Measurements from ENCODE around the gene HIVEP3.

Gene HIVEP3

DNA sequence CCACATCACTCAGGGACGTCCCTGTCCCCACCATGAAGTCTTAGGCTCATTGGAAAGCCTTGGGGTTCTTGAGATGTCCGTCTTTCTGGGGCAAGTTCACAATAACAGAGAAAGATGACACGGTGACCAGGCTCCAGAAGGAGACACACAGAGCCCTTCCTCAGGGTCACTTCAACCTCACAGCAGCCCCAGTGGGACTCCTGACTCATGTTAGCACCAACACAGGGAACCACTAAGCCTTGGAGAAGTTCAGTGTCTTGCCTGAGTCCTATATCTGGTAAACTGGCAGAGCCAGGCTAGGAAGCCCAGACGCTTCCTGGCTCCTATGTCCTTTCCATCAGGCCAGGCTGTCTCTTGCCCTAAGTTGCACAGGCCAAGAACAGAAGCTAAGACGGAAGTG is 199.1 kb downstream of the HIVEP3 start:
- no peak for ATAC-seq
- no peak for DNase-seq (ENCODE audit: low spot score in 2 of 2)
- Mint-ChIP-seq H3K4me3 (no peak overlapping the region), H3K27ac (no peak overlapping the region), H3K4me1 (peaks cover 55% of the 10 kb centered on the region), H3K36me3 (no peaks in the 10 kb centered on the region), H3K9me3 (no peaks in the 10 kb centered on the region)

GRCh38 chr1:41719128-41719527 is 199.6 kb downstream of the HIVEP3 start:
- DNase-seq (ENCODE audit: low spot score in 2 of 2) = no peak
- no peaks in the 10 kb centered on the region for H3K9me3 Mint-ChIP-seq
- H3K27ac Mint-ChIP-seq = peak overlapping the region; percentile 32
- ATAC-seq = no peak
- H3K36me3 Mint-ChIP-seq = no peaks in the 10 kb centered on the region
- H3K4me3 Mint-ChIP-seq = no peak overlapping the region
- H3K4me1 Mint-ChIP-seq = peaks cover 59% of the 10 kb centered on the region

- no peaks in the 10 kb centered on the region for H3K36me3 Mint-ChIP-seq
- H3K4me3 Mint-ChIP-seq = no peak overlapping the region
- no peak for ATAC-seq
- no peaks in the 10 kb centered on the region for H3K9me3 Mint-ChIP-seq
- DNase-seq (ENCODE audit: low spot score in 2 of 2) = no peak
- peak overlapping the region; percentile 32 for H3K27ac Mint-ChIP-seq
- peaks cover 59% of the 10 kb centered on the region for H3K4me1 Mint-ChIP-seq
Measured at GRCh38 chr1:41718497-41718896, 200.2 kb downstream of the HIVEP3 start.

- peaks cover 47% of the 10 kb centered on the region for H3K4me1 Mint-ChIP-seq
Measured at GRCh38 chr1:41716188-41717130, 202.3 kb downstream of the HIVEP3 start.

DNA sequence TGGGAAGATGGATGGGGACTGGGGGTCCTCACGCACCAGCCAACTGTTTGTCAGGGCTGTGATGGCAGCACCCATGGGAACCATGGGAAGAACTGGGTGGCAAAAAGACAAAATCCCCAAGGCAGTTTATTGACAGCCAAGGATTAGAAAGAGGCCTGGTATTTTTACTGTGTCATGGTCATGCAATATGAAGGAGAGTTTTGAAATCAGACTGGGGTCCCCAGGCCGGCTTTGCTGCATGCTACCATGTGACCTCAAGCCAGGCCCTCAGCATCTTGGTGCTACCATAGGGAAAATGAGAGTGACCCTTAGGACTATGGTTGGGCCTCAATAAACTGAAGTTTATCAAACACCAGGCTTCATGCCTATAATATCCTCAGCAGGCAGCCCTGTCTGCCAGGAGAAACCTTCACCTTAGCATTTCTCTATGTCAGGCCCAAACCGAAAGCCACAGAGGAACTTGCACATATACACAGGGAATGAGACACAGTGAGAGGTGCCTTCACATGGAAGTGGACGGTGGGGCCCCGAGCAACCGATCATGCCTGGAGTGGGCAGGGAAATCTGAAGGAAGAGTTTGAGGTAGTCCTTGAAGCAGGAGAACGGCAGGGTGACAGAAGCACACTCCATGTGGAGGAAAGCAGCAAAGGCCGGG is 203.2 kb downstream of the HIVEP3 start:
- Mint-ChIP-seq H3K4me3 (no peak overlapping the region), H3K27ac (peak overlapping the region; percentile 6), H3K36me3 (no peaks in the 10 kb centered on the region), H3K9me3 (no peaks in the 10 kb centered on the region), H3K4me1 (peaks cover 44% of the 10 kb centered on the region)
- no peak for DNase-seq (ENCODE audit: low spot score in 2 of 2)
- no peak for ATAC-seq

More at GRCh38 chr1:41716188-41717130, 202.3 kb downstream of the HIVEP3 start:
- H3K27ac Mint-ChIP-seq = peak overlapping the region; percentile 6
- H3K9me3 Mint-ChIP-seq = no peaks in the 10 kb centered on the region
- H3K4me3 Mint-ChIP-seq = no peak overlapping the region
- no peaks in the 10 kb centered on the region for H3K36me3 Mint-ChIP-seq
- no peak for DNase-seq (ENCODE audit: low spot score in 2 of 2)
- no peak for ATAC-seq

DNA sequence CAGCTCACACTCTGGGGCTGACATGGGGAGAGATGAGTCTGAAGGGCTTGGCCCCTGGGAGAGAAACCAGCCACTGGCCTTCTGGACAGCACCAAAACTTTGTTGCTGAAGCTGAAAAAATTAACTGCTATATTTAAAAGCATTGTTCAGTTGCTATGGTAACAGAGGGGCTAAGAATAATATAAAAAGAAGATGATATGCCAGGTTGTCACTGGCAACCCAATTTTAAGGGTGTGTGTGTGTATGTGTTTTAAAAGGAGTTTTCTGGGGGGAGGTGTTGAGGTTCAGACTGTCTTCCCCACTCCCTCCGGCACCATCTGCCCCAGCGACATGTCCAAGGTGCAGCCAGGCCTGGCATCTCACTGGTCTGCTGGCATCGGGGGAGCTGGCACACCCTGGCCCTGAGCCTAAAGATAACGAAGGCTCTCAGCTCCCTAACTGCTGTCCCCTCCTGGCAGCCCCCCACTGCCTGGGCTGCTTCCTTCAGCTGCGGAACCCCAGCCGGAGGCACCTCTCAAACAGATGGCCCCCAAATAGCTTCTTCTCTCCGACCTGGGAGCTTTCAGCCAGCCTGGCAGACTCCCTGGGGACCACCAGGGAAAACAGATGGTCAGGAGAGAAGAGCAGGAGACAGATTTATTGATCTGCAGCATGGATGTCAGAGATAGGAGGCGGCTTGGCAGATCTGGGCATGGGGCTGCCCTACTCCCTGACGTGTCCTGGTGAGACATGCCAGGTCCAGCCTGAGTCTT is 203.9 kb downstream of the HIVEP3 start:
- no peaks in the 10 kb centered on the region for H3K36me3 Mint-ChIP-seq
- DNase-seq (ENCODE audit: low spot score in 2 of 2) (no peak), ATAC-seq (no peak)
- no peak overlapping the region for H3K4me3 Mint-ChIP-seq
- peaks cover 45% of the 10 kb centered on the region for H3K4me1 Mint-ChIP-seq
- no peaks in the 10 kb centered on the region for H3K9me3 Mint-ChIP-seq
- H3K27ac Mint-ChIP-seq = peak overlapping the region; percentile 81

GRCh38 chr1:41713557-41714327 is 205.0 kb downstream of the HIVEP3 start:
- no peak for ATAC-seq
- H3K9me3 Mint-ChIP-seq = no peaks in the 10 kb centered on the region
- peaks cover 45% of the 10 kb centered on the region for H3K4me1 Mint-ChIP-seq
- no peaks in the 10 kb centered on the region for H3K36me3 Mint-ChIP-seq
- H3K4me3 Mint-ChIP-seq = no peak overlapping the region
- DNase-seq (ENCODE audit: low spot score in 2 of 2) = no peak
- peak overlapping the region; percentile 81 for H3K27ac Mint-ChIP-seq

DNA sequence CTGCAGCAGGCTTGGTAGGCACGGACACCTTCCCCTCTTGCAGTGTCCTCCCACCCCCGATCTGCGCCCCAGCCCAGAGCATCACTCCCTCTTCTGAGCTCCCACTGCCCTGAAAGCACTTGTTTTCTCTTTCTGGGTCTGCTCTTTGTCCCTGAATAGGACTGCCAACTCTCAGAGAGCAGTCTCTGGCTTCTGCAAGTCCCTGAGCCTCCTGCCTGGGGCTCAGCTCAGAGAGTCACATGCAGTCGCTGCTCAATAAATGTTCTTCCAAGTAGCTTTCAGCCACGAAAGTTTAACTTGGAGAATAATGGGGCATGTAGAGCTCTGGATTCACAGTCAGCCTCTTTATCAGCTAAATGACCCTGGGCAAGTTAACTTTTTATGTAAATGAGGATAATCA is 205.6 kb downstream of the HIVEP3 start:
- H3K4me3 Mint-ChIP-seq = no peak overlapping the region

DNA sequence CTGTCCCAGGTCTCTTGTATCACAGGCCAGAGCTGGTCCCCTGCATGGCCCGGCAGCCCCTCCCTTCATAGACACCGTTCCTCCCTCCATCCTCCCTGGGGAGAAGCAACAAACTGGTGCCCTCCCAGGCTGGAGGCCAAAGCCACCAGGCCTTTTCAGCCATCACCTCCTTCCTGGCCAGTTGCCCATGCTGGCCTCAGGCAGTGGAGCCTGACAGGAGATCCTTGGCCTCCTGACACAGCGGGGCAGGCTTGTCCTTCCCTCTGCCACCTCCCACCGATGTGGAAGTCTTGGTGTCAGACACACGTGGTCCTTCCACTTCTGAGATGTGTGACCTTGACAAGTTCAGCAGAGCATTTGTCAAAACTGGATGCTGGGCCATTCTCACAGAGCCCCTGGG is 206.0 kb downstream of the HIVEP3 start:
- no peak for ATAC-seq
- Mint-ChIP-seq H3K4me1 (peaks cover 42% of the 10 kb centered on the region), H3K36me3 (no peaks in the 10 kb centered on the region), H3K4me3 (no peak overlapping the region), H3K9me3 (no peaks in the 10 kb centered on the region), H3K27ac (no peak overlapping the region)
- DNase-seq (ENCODE audit: low spot score in 2 of 2) = no peak

More for the DNA sequence above, 205.6 kb downstream of the HIVEP3 start:
- Mint-ChIP-seq H3K4me1 (peaks cover 41% of the 10 kb centered on the region), H3K9me3 (no peaks in the 10 kb centered on the region), H3K27ac (peak overlapping the region; percentile 81), H3K36me3 (no peaks in the 10 kb centered on the region)
- DNase-seq (ENCODE audit: low spot score in 2 of 2) (no peak), ATAC-seq (no peak)

- Mint-ChIP-seq H3K36me3 (no peaks in the 10 kb centered on the region), H3K27ac (no peak overlapping the region), H3K4me1 (peaks cover 42% of the 10 kb centered on the region), H3K4me3 (no peak overlapping the region), H3K9me3 (no peaks in the 10 kb centered on the region)
- ATAC-seq = no peak
- no peak for DNase-seq (ENCODE audit: low spot score in 2 of 2)
Measured at GRCh38 chr1:41712081-41712480, 206.6 kb downstream of the HIVEP3 start.

- H3K4me1 Mint-ChIP-seq = peaks cover 45% of the 10 kb centered on the region
- no peaks in the 10 kb centered on the region for H3K36me3 Mint-ChIP-seq
- no peak overlapping the region for H3K4me3 Mint-ChIP-seq
- no peak for ATAC-seq
- DNase-seq (ENCODE audit: low spot score in 2 of 2) = no peak
- peak overlapping the region; percentile 24 for H3K27ac Mint-ChIP-seq
- H3K9me3 Mint-ChIP-seq = no peaks in the 10 kb centered on the region
Measured at GRCh38 chr1:41711581-41711980, 207.1 kb downstream of the HIVEP3 start.

- DNase-seq (ENCODE audit: low spot score in 2 of 2) (no peak), ATAC-seq (no peak)
- Mint-ChIP-seq H3K4me3 (no peak overlapping the region), H3K36me3 (no peaks in the 10 kb centered on the region), H3K9me3 (no peaks in the 10 kb centered on the region), H3K27ac (no peak overlapping the region), H3K4me1 (peaks cover 41% of the 10 kb centered on the region)
Measured at GRCh38 chr1:41710980-41711379, 207.7 kb downstream of the HIVEP3 start.

DNA sequence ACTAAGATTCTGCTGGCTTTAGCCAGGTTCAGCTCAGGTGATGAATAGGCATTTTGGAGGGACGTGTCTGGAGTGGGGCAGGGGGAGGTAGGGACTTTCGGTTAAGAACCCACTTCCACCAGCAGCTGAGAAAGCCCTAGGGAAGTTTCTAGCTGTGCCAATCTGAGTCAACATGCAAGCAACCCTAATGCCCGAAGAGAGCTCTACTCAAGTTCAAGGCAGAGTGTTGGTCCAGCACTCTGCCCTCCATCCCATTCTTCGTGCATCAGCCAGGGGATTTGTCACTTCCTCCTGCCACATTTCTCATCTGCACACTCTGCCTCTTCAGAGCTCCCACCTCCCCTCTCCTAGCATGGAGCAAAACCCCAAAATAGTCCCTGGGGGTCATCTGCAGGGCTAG is 208.8 kb downstream of the HIVEP3 start:
- no peak for DNase-seq (ENCODE audit: low spot score in 2 of 2)
- Mint-ChIP-seq H3K4me1 (peaks cover 36% of the 10 kb centered on the region), H3K27ac (no peak overlapping the region), H3K36me3 (no peaks in the 10 kb centered on the region), H3K9me3 (no peaks in the 10 kb centered on the region), H3K4me3 (no peak overlapping the region)
- no peak for ATAC-seq

GRCh38 chr1:41709331-41709730 is 209.4 kb downstream of the HIVEP3 start:
- no peak overlapping the region for H3K4me3 Mint-ChIP-seq
- peaks cover 31% of the 10 kb centered on the region for H3K4me1 Mint-ChIP-seq
- no peak overlapping the region for H3K27ac Mint-ChIP-seq
- ATAC-seq (no peak), DNase-seq (ENCODE audit: low spot score in 2 of 2) (no peak)
- H3K36me3 Mint-ChIP-seq = no peaks in the 10 kb centered on the region
- H3K9me3 Mint-ChIP-seq = no peaks in the 10 kb centered on the region

GRCh38 chr1:41708332-41708731 is 210.4 kb downstream of the HIVEP3 start:
- H3K36me3 Mint-ChIP-seq = no peaks in the 10 kb centered on the region
- peak overlapping the region; percentile 37 for H3K27ac Mint-ChIP-seq
- H3K4me1 Mint-ChIP-seq = peaks cover 30% of the 10 kb centered on the region
- no peak for DNase-seq (ENCODE audit: low spot score in 2 of 2)
- no peak for ATAC-seq
- H3K4me3 Mint-ChIP-seq = no peak overlapping the region
- H3K9me3 Mint-ChIP-seq = no peaks in the 10 kb centered on the region
